Adipose tissue (tissue), 3 donors: Measurements from ENCODE around the gene SCYL3. TPM values are rescaled to one million over a fixed set of nuclear protein-coding genes. Genes with fewer than 3 reads are reported as not detected.
"Not testable (repeated sequence)": the region's sequence is repeated elsewhere in the genome, so short reads cannot be mapped to it uniquely, and the experiment has no call there.

Experiments
- H3K27ac ChIP-seq: one replicate; pipeline ENCODE4 v1.5.1; 2013; ENCODE audit warnings: low read depth, low read length
- WGBS, 3 donors: extraction: QIAGEN DNeasy Blood & Tissue Kit; methylation state at CpG; one replicate each; pipeline ENCODE4 v1.1.7; 2013; 5-methylcytosine and 5-hydroxymethylcytosine counted together
- polyA plus RNA-seq, 3 donors: library from polyadenylated mRNA; stranded (reverse); fragments of 200-250 nt; gene quantifications; one replicate each; pipeline ENCODE4 v1.2.3, GENCODE V29; 2013
- donor health status: healthy with polysubstance abuse.
- donor health status: Bipolar disorder and iron deficiency.
- donor health status: healthy.

SCYL3 gene
- polyA plus RNA-seq: 1 to 10 TPM; 3.5 to 5.1 (median 4.0) TPM

GRCh38 chr1:169893645-169894423, at the start of gene SCYL3:
Gene SCYL3, minus strand, starts transcription at chr1:169893896. Its CDS starts 5,056 bp downstream, at chr1:169888840.
- 0% methylated on average over 32 to 52 of the region's 52 CpGs for WGBS, 3 donors
- H3K27ac ChIP-seq: peak within 1 kb of the TSS; percentile 96

- whole genome bisulfite sequencing, 3 donors: 85 to 95% (median 86%) methylated on average over 2 of the region's 2 CpGs
These were observed 48.5 kb upstream of the SCYL3 start for GRCh38 chr1:169941982-169942830.

DNA sequence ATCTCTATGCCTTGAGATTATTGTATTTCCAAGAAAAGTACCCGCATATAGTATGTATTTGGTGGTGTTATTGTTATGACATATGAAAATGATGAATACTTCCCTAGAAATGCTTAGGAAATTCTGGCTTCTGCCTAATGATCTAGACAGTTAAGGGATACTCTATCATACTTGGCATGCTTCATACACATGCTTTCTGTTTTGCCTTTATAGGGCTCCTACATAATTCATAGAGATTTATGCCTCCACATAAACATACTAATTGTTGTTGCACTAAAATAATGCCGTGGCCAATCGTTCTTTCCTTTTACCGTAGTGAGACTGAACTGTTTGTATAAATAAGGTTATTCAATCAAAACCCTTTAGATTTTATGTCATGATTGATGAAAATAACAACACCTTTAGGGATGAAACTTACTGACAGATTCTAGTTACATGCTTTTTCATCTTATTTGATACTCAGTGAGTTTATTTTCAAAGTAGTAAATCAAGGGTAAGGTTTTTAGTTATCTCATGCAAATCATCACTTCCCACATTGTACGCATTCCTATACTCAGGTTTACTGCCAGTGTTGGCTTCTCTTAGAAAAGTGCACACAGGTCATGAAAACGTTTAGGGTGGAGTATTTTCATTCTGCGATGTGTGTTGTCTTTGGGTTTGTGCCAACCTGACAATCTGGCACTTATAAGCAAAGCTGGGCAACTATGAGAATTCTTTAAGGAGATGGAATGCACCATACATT, 40.5 kb upstream of the SCYL3 start:
- WGBS, 3 donors: 57 to 60% (median 57%) methylated on average over 7 of the region's 7 CpGs
- no peak overlapping the region for H3K27ac ChIP-seq

More at GRCh38 chr1:169941982-169942830, 48.5 kb upstream of the SCYL3 start:
- H3K27ac ChIP-seq: no peak overlapping the region

DNA sequence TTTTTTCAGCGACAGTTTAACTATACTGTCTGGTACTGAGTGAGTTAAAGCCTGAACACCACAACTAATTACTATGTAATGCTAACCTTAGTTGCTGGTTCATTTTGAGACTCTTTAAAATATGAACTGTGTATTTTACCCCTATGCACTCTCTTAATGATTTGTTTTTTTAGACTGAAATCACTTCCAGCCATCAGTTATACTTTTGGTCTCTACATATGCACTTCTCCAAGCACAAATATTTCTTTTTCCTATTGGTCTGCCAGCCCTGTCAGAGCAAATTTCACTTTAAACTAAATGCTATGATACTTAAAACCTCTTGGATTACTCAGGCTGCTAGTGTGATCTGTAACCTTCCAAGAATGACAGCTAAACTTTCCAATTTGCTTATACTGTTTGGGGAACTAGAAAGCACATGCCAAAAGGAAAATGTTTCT, 38.1 kb upstream of the SCYL3 start:
- WGBS, 3 donors: 92 to 95% (median 93%) methylated on average over 1 of the region's 1 CpG
- no peak overlapping the region for H3K27ac ChIP-seq

GRCh38 chr1:169929210-169929526, 35.5 kb upstream of the SCYL3 start:
- 24 to 28% (median 26%) methylated on average over 1 of the region's 1 CpG for WGBS, 3 donors
- H3K27ac ChIP-seq: no peak overlapping the region

- no peak overlapping the region for H3K27ac ChIP-seq
- 44 to 49% (median 47%) methylated on average over 6 of the region's 6 CpGs for WGBS, 3 donors
These were observed 34.9 kb upstream of the SCYL3 start for GRCh38 chr1:169928438-169929209.

DNA sequence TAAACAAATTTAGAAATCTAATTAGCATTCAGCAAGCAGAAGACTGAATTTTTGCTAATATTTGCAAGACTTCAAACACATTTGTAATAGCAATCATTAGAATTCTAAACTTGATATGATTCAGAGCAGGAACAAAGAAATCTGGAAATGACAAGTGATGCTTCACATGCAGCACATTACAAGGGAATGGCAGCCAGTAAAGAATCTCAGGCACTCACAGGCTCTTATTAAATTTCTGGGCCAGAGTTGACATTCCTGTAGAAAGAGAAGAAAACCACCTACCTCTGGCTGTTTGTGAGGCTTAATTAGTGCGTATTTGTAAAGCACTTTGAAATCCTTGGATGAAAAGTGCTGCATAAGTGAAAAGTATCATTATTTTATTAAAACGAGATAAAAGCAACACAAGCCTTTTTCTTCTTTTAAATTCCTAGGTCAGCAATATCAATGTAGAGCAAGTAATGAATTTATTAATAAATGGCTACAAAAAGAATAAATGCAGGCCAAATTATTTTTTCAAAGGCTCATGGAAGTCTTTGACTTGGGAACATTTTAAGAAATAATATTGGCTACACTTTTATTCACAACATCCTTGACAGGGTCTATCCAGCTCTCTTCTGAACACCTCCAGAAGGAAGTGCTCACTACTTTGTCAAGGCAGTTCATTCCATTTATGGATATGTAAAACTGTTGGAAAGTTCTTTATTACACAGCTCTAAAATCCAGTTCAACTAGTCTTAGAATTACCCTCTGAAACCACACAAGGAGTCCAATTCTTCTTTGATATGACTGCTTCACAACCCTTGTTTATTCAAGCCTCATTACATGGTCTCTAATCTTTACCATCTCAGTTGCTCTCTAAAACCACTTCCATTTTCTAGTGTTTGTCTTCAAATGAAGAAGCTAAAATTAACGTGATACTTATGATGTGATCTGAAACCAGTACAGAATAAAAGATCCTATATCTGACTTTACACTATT, 32.1 kb upstream of the SCYL3 start:
- no peak overlapping the region for H3K27ac ChIP-seq
- 69 to 71% (median 71%) methylated on average over 3 of the region's 3 CpGs for WGBS, 3 donors

GRCh38 chr1:169924829-169925228, 31.1 kb upstream of the SCYL3 start:
- no peak overlapping the region for H3K27ac ChIP-seq
- 77 to 82% (median 79%) methylated on average over 2 of the region's 2 CpGs for WGBS, 3 donors

- H3K27ac ChIP-seq: no peak overlapping the region
- WGBS, 3 donors: 88 to 99% (median 94%) methylated on average over 2 of the region's 2 CpGs
These were observed 30.4 kb upstream of the SCYL3 start for GRCh38 chr1:169924063-169924462.

DNA sequence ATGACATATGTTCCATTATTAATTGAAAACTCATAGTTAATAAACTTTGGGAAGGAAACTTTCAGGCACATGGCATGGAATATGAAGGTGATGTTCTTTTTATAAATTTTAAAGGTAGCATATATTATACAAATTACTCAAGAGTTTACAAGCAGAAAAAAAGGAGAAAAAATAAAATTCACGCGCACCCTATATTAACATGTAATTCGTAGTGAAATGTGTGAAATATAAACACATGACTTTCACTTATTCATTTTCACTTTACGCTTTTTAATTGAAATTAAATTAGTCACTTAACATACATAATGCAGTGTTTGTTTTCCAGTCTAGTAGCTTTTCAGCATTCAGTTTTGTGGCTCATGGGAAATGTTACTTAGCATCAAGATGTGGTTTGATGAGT, 27.4 kb upstream of the SCYL3 start:
- no peak overlapping the region for H3K27ac ChIP-seq
- WGBS, 3 donors: 96 to 98% (median 97%) methylated on average over 4 of the region's 4 CpGs

- H3K27ac ChIP-seq: no peak overlapping the region
- WGBS, 3 donors: 92 to 100% (median 100%) methylated on average over 1 of the region's 1 CpG
These were observed 25.2 kb upstream of the SCYL3 start for GRCh38 chr1:169918927-169919326.

GRCh38 chr1:169918220-169918619, 24.5 kb upstream of the SCYL3 start:
- WGBS, 3 donors: 94 to 99% (median 94%) methylated on average over 9 of the region's 9 CpGs
- H3K27ac ChIP-seq: not testable (repeated sequence)

- H3K27ac ChIP-seq: no peak overlapping the region
- 49 to 63% (median 59%) methylated on average over 15 of the region's 15 CpGs for WGBS, 3 donors
These were observed 21.5 kb upstream of the SCYL3 start for GRCh38 chr1:169915150-169915549.

- WGBS, 3 donors: 33 to 65% (median 37%) methylated on average over 3 of the region's 3 CpGs
- H3K27ac ChIP-seq: no peak overlapping the region
These were observed 20.8 kb upstream of the SCYL3 start for GRCh38 chr1:169914531-169914930.

GRCh38 chr1:169909499-169909898, 15.8 kb upstream of the SCYL3 start:
- 88 to 93% (median 92%) methylated on average over 16 of the region's 16 CpGs for WGBS, 3 donors
- H3K27ac ChIP-seq: no peak overlapping the region

DNA sequence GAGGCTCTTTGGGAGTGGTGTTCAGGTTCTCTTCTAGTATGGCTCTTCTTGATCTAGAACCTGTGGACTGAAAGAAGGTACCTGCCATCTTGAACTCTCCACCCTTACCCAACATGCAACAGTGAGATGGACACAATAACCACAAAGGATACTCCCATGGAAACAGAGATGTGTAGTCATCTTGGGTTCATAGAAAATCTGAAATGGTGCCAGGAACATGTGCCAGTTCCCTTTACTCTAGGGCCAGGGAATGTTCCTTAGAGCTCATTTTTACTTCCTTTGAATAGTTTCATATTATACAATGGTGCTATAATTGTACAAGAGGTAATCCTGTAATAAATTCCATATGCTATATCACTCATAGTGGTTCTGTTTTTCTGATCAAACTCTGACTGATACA, 13.2 kb upstream of the SCYL3 start:
- H3K27ac ChIP-seq: no peak overlapping the region

GRCh38 chr1:169904834-169905233, 11.1 kb upstream of the SCYL3 start:
- no peak overlapping the region for H3K27ac ChIP-seq
- WGBS, 3 donors: 77 to 84% (median 83%) methylated on average over 1 of the region's 1 CpG
